B cell (primary cell): ENCODE measurements around the gene ARL9. TPM values are rescaled to one million over a fixed set of nuclear protein-coding genes. Genes with fewer than 3 reads are reported as not detected.

Experiments used
- ATAC-seq: fragments of 200-7000 bp; cut with Tn5 transposase; one replicate; pipeline ENCODE4 v1.10.0; 2021; ENCODE audit warnings: low read depth, mild to moderate bottlenecking, moderate number of reproducible peaks, moderate library complexity
- CTCF ChIA-PET: fragments of 350-600 bp; sonication (Branson Sonifier 250); formaldehyde crosslinking; loops from one replicate; lab custom pipeline; 2021; ENCODE audit warnings: antibody characterized with exemption, inconsistent platforms; lab: Charles Lee
- POLR2A ChIA-PET: fragments of 350-600 bp; sonication (Branson Sonifier 250); formaldehyde crosslinking; loops from one replicate; lab custom pipeline; 2021; ENCODE audit warnings: antibody characterized with exemption; lab: Charles Lee
- DNase-seq: peaks from one replicate; pipeline ENCODE4 v3.0.0; 2013
- H2AFZ ChIP-seq: 2 replicates; pipeline ENCODE4 v1.6.1; 2012; ENCODE audit warnings: mild to moderate bottlenecking, low read depth, low read length; ENCODE audit not compliant: insufficient read depth, poor library complexity, severe bottlenecking
- H3K27ac ChIP-seq, 2 donors: 1 replicate in 1 of 2; 2 replicates in 1 of 2; pipeline ENCODE4 v1.5.1; 2012 to 2013; ENCODE audit warnings: low read length in 2 of 2, mild to moderate bottlenecking in 2 of 2, moderate library complexity in 1 of 2
- H3K27me3 ChIP-seq, 4 experiments: fragments of 200-600 bp in 1 of 4; sonication (generic) in 1 of 4; replicated peaks in 1 of 4; 1 replicate in 2 of 4; 2 replicates in 2 of 4; pipeline versions ENCODE4 v1.6.1 to v1.7.0; 2013 to 2016; ENCODE audit warnings: low read length in 3 of 4, mild to moderate bottlenecking in 2 of 4, mixed read lengths in 1 of 4, moderate library complexity in 1 of 4; ENCODE audit not compliant: insufficient read depth in 4 of 4, control insufficient read depth in 3 of 4; ENCODE audit errors: control extremely low read depth in 1 of 4
- H3K36me3 ChIP-seq, 2 experiments: replicated peaks in 1 of 2; 1 replicate in 1 of 2; 2 replicates in 1 of 2; pipeline versions ENCODE4 v1.6.1 to v1.7.1; 2013; ENCODE audit warnings: low read length in 1 of 2; ENCODE audit not compliant: insufficient read depth in 2 of 2, control insufficient read depth in 1 of 2; ENCODE audit errors: control extremely low read depth in 1 of 2, extremely low read depth in 1 of 2
- H3K4me1 ChIP-seq, 2 donors: fragments of 200-600 bp in 1 of 2; sonication (generic) in 1 of 2; 1 replicate in 1 of 2; 2 replicates in 1 of 2; pipeline versions ENCODE4 v1.5.1 to v1.6.1; 2013 to 2017; ENCODE audit warnings: low read length in 2 of 2; ENCODE audit not compliant: control insufficient read depth in 2 of 2, insufficient read depth in 2 of 2
- H3K4me2 ChIP-seq: replicated peaks from 2 replicates; pipeline ENCODE3; 2012; ENCODE audit warnings: mild to moderate bottlenecking, low read depth, low read length; ENCODE audit not compliant: poor library complexity, severe bottlenecking
- H3K4me3 ChIP-seq, 5 experiments: fragments of 200-600 bp in 1 of 5; sonication (generic) in 1 of 5; 1 replicate in 3 of 5; 2 replicates in 2 of 5; pipeline versions ENCODE4 v1.5.1 to v1.7.0; 2011 to 2016; ENCODE audit warnings: low read length in 4 of 5, mild to moderate bottlenecking in 4 of 5, low read depth in 2 of 5, control low read depth in 1 of 5, moderate library complexity in 1 of 5; ENCODE audit not compliant: insufficient read depth in 1 of 5; ENCODE audit errors: control extremely low read depth in 1 of 5, extremely low read depth in 1 of 5
- H3K79me2 ChIP-seq: fragments of 200-600 bp; sonication (generic); one replicate; pipeline ENCODE4 v1.6.0; 2016; ENCODE audit warnings: low read length; ENCODE audit not compliant: control insufficient read depth, insufficient read depth
- H3K9ac ChIP-seq: fragments of 200-600 bp; sonication (generic); 2 replicates; pipeline ENCODE4 v1.6.1; 2017; ENCODE audit warnings: mild to moderate bottlenecking, low read length, moderate library complexity
- H3K9me3 ChIP-seq, 3 donors: one replicate each; pipeline versions ENCODE4 v1.6.1 to v1.7.1; 2013; ENCODE audit warnings: low read length in 2 of 3; ENCODE audit not compliant: control insufficient read depth in 2 of 3, insufficient read depth in 1 of 3; ENCODE audit errors: control extremely low read depth in 1 of 3
- H4K20me1 ChIP-seq: 2 replicates; pipeline ENCODE4 v1.6.0; 2012; ENCODE audit warnings: mild to moderate bottlenecking, low read length; ENCODE audit not compliant: insufficient read depth, control insufficient read depth, poor library complexity, severe bottlenecking
- H3K27ac Mint-ChIP-seq: one replicate; pipeline ENCODE4 v1.8.0; 2021; ENCODE audit warnings: mixed read lengths
- H3K27me3 Mint-ChIP-seq: one replicate; pipeline ENCODE4 v1.8.0; 2021; ENCODE audit warnings: mixed read lengths
- H3K4me1 Mint-ChIP-seq: one replicate; pipeline ENCODE4 v1.8.0; 2021; ENCODE audit warnings: mixed read lengths
- H3K4me3 Mint-ChIP-seq: one replicate; pipeline ENCODE4 v1.8.0; 2021; ENCODE audit warnings: mixed read lengths
- H3K9me3 Mint-ChIP-seq: one replicate; pipeline ENCODE4 v1.8.0; 2022; ENCODE audit warnings: mixed read lengths; ENCODE audit not compliant: insufficient read depth
- CTCF ChIP-seq: fragments of 200-600 bp; IDR thresholded peaks from one replicate; pipeline ENCODE4 v1.8.0; 2022; ENCODE audit warnings: antibody characterized with exemption, mild to moderate bottlenecking
- EZH2 ChIP-seq: IDR thresholded peaks from 2 replicates; pipeline ENCODE4 v1.6.1; 2012; ENCODE audit warnings: borderline replicate concordance, low read depth, mild to moderate bottlenecking, moderate library complexity, low read length; ENCODE audit not compliant: insufficient read depth, poor library complexity, severe bottlenecking
- WGBS: methylation state at CpG from one replicate; pipeline ENCODE4 v1.1.5; 2013; ENCODE audit warnings: missing lambda C conversion rate; ENCODE audit not compliant: insufficient coverage; 5-methylcytosine and 5-hydroxymethylcytosine counted together
- intact Hi-C: fragments of 100-400 bp; cut with micrococcal nuclease; formaldehyde crosslinking; loops from one replicate; pipeline ENCODE4 v1.10.0; 2022
- polyA plus RNA-seq: library from polyadenylated mRNA; depleted of rRNA; stranded (reverse); fragments of >200 nt; gene quantifications from 2 replicates; pipeline ENCODE4 v1.2.3, GENCODE V29; 2012
- total RNA-seq, 2 donors: library from RNA; stranded (reverse); fragments of 120-200 nt in 1 of 2; gene quantifications; 1 replicate in 1 of 2; 2 replicates in 1 of 2; pipeline versions ENCODE4 v1.2.3 to v1.2.4, GENCODE V29; 2013 to 2022

The ARL9 gene
- total and polyA plus RNA-seq, 2 donors (not counting 1 experiment from before 2014, with no cell fraction given): 0.17 TPM; not detected in 1

GRCh38 chr4:56512166-56512565, 6.6 kb downstream of the ARL9 start:
- H3K36me3 ChIP-seq: no peaks in the 10 kb centered on the region
- no peak overlapping the region for H3K4me3 ChIP-seq
- H4K20me1 ChIP-seq: no peaks in the 10 kb centered on the region
- no peak overlapping the region for H3K4me2 ChIP-seq
- no peak overlapping the region for H2AFZ ChIP-seq
- H3K4me1 ChIP-seq: no peaks in the 10 kb centered on the region
- no CpG with 5 or more reads among the region's 1 CpG for WGBS
- Mint-ChIP-seq H3K27ac (no peak overlapping the region), H3K27me3 (peaks cover 12% of the 10 kb centered on the region), H3K4me3 (no peak overlapping the region), H3K9me3 (no peaks in the 10 kb centered on the region), H3K4me1 (no peaks in the 10 kb centered on the region)
- H3K27me3 ChIP-seq: peaks cover 0 to 2% (median under 1%) of the 10 kb centered on the region in 4 experiments
- no peak overlapping the region for H3K9ac ChIP-seq
- no peak for TF ChIP-seq CTCF
- TF ChIP-seq EZH2: no peak
- ChIA-PET CTCF (no interaction called here), POLR2A (interaction anchor here (0.7 kb wide), 1 partner anchor 351 kb away, joined by 6 read pairs; no protein-coding TSS in a partner anchor)
- DNase-seq (no peak), ATAC-seq (no peak)
- no peak overlapping the region for H3K27ac ChIP-seq
- no peaks in the 10 kb centered on the region for H3K9me3 ChIP-seq
- no peaks in the 10 kb centered on the region for H3K79me2 ChIP-seq
- intact Hi-C loops: no loop called here

- Histone ChIP-seq H3K9ac (no peak overlapping the region), H3K27me3 (peaks cover 0 to 2% (median 0%) of the 10 kb centered on the region in 4 experiments), H3K27ac (no peak overlapping the region), H2AFZ (no peak overlapping the region), H3K79me2 (no peaks in the 10 kb centered on the region), H4K20me1 (no peaks in the 10 kb centered on the region), H3K4me3 (no peak overlapping the region), H3K36me3 (no peaks in the 10 kb centered on the region), H3K9me3 (no peaks in the 10 kb centered on the region), H3K4me1 (no peaks in the 10 kb centered on the region), H3K4me2 (no peak overlapping the region)
- Mint-ChIP-seq H3K27ac (no peak overlapping the region), H3K4me1 (no peaks in the 10 kb centered on the region), H3K4me3 (no peak overlapping the region), H3K27me3 (peaks cover 12% of the 10 kb centered on the region), H3K9me3 (no peaks in the 10 kb centered on the region)
- DNase-seq (no peak), ATAC-seq (no peak)
- WGBS: 20% methylated on average over 1 of the region's 2 CpGs
- POLR2A ChIA-PET: no interaction called here
- TF ChIP-seq EZH2 (no peak), CTCF (no peak)
- CTCF ChIA-PET: no interaction called here
- intact Hi-C loops: no loop called here
Observed at GRCh38 chr4:56513517-56513916, 7.9 kb downstream of the ARL9 start.
